Activated CD8-positive, alpha-beta memory T cell treated with anti-CD3 and anti-CD28 coated beads, Interleukin-2, amount 50 U/mL, for 1 hour (primary cell): ENCODE data around the gene ZNF786.
"Not testable (repeated sequence)": the region's sequence is repeated elsewhere in the genome, so short reads cannot be mapped to it uniquely, and the experiment has no call there.

Experiments
- DNase-seq: peaks from one replicate; pipeline ENCODE4 v3.0.0-alpha.2; 2020; ENCODE audit errors: extremely low read depth

ZNF786 gene

GRCh38 chr7:149077594-149077993 lies 12.9 kb downstream of the ZNF786 start:
- DNase-seq: no peak

GRCh38 chr7:149075286-149075685 lies 15.2 kb downstream of the ZNF786 start:
- DNase-seq: no peak

GRCh38 chr7:149074116-149074885 lies 16.2 kb downstream of the ZNF786 start:
- DNase-seq: no peak

- DNase-seq: no peak
Observed at GRCh38 chr7:149072438-149072775, 18.1 kb downstream of the ZNF786 start.

- peak; percentile 10 for DNase-seq
Observed at GRCh38 chr7:149071641-149072437, 18.7 kb downstream of the ZNF786 start.

GRCh38 chr7:149071182-149071635 lies 19.3 kb downstream of the ZNF786 start:
- no peak for DNase-seq

- no peak for DNase-seq
Observed at GRCh38 chr7:149070372-149071125, 20.0 kb downstream of the ZNF786 start.

GRCh38 chr7:149067869-149068268 lies 22.6 kb downstream of the ZNF786 start:
- no peak for DNase-seq

GRCh38 chr7:149063476-149063875 lies 27.0 kb downstream of the ZNF786 start:
- no peak for DNase-seq

- DNase-seq: not testable (repeated sequence)
Observed at GRCh38 chr7:149062217-149062899, 28.2 kb downstream of the ZNF786 start.

GRCh38 chr7:149060156-149060555 lies 30.4 kb downstream of the ZNF786 start:
- DNase-seq: no peak

- DNase-seq: no peak
Observed at GRCh38 chr7:149053885-149054284, 36.6 kb downstream of the ZNF786 start.

- no peak for DNase-seq
Observed at GRCh38 chr7:149053384-149053783, 37.1 kb downstream of the ZNF786 start.

- DNase-seq: no peak
Observed at GRCh38 chr7:149050941-149051340, 39.6 kb downstream of the ZNF786 start.

GRCh38 chr7:149048805-149049204 lies 41.7 kb downstream of the ZNF786 start:
- DNase-seq: no peak

GRCh38 chr7:149046416-149046815 lies 44.1 kb downstream of the ZNF786 start:
- no peak for DNase-seq

GRCh38 chr7:149043936-149044335 lies 46.6 kb downstream of the ZNF786 start:
- no peak for DNase-seq

- DNase-seq: no peak
Observed at GRCh38 chr7:149041350-149041749, 49.2 kb downstream of the ZNF786 start.

GRCh38 chr7:149038641-149039040 lies 51.9 kb downstream of the ZNF786 start:
- DNase-seq: not testable (repeated sequence)

- DNase-seq: no peak
Observed at GRCh38 chr7:149036676-149037075, 53.8 kb downstream of the ZNF786 start.

- DNase-seq: no peak
Observed at GRCh38 chr7:149031353-149031910, 59.1 kb downstream of the ZNF786 start.
